GM19438 (cell line): ENCODE results near the gene C1QTNF8.

Source experiments
- ATAC-seq: cut with Tn5 transposase; IDR thresholded peaks from one replicate; pipeline ENCODE4 v1.9.1; 2021; ENCODE audit warnings: low read depth; ENCODE audit not compliant: unreplicated experiment

C1QTNF8 gene

GRCh38 chr16:1066584-1067172 is 29.4 kb downstream of the C1QTNF8 start:
- no peak for ATAC-seq

- no peak for ATAC-seq
Observed at GRCh38 chr16:1065469-1066128, 30.4 kb downstream of the C1QTNF8 start.

- ATAC-seq: no peak
Observed at GRCh38 chr16:1063728-1064127, 32.3 kb downstream of the C1QTNF8 start.

GRCh38 chr16:1062895-1063294 is 33.1 kb downstream of the C1QTNF8 start:
- no peak for ATAC-seq

DNA sequence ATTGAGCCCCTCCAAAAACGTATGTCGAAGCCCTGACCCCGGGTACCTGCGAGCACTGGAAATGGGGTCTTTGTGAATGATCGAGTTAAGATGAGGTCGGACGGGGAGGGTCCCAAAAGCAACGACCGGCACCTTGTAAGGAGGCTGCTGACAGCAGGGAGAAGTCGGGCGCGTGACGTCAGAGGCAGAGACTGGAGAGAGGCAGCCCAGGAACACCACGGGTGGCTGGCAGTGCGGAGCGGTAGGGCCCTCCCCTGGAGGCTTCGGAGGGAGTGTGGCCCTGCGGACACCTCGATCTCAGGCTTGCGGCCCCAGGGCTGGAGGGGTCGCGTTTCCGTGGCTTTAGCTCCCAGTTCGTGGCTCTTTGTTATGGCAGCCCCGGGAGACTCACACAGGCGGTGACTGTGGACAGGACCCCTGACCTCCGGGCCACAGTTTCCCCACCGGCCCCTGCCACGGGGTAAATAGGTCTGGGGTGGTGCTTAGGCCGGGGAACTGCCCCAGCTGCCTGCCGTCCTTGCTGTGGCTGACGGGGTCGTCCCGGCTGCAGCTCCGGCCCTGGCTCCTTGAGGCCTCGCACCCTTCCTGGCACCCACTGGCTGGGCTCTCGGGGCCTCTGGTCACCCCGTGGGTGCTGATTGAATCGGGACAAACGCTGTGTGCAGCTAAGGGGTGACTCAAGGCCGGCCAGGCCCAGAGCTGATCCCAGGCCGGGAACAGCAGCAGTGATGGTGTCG is 34.1 kb downstream of the C1QTNF8 start:
- no peak for ATAC-seq

- no peak for ATAC-seq
Observed at GRCh38 chr16:1060416-1061340, 35.4 kb downstream of the C1QTNF8 start.

GRCh38 chr16:1059310-1059709 is 36.7 kb downstream of the C1QTNF8 start:
- ATAC-seq: no peak

DNA sequence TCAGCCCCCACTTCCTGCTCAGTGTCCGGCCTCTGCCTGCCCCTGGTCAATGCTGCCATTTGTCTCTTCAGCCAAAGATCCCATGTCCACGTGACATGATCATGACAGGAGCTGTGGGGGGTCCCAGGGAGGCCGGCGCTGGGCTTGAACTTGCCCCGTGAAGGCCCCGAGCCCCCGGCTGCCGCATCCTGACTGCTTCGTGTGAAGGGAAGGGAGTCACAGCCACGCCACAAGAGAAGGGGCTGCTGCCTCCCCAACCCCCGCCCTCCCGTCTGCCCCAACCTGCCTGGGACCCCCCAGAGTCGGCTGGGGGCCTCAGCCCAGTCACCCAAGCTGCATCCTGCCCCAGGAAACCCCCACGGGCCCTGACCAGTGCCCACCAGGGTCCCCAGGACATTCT is 37.8 kb downstream of the C1QTNF8 start:
- ATAC-seq: no peak

- no peak for ATAC-seq
Observed at GRCh38 chr16:1057252-1057932, 38.7 kb downstream of the C1QTNF8 start.

DNA sequence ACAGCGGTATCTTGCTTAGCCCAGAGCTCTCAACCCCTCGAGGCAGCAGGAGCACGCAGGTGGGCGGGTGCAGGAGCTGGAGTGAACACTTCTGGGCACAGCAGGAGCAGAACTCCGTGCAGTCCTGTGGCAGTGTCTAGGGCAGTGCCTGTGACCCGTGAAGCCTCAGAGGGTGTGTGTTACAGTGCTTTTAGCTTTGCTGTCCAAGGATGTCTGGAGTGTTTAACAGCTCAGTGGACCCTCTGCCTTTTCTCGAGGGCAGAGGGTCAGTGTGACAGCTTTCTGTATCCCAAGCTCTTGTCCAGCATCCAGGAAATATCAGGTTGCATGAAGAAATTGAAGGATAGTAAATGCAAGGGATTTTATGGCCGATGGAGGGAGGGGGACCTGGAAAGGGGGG is 39.8 kb downstream of the C1QTNF8 start:
- no peak for ATAC-seq

DNA sequence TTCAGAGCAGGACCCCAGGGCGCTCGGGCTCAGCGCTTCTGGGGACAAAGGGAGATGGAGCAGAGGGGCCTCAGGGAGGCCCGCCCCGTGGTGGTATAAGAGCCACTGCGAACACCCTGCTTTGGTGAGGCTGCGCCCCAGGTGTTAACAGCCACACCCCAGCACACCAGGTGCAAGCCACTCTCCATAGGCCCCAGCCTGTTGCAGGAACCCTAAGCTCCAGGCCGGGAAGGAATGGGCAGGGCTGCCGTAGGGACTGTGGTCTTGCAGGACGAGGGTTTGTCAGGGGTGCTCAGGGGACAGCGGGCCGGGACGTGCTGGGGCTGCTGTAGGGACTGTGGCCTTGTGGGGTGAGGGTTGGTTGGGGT is 40.5 kb downstream of the C1QTNF8 start:
- ATAC-seq: no peak

DNA sequence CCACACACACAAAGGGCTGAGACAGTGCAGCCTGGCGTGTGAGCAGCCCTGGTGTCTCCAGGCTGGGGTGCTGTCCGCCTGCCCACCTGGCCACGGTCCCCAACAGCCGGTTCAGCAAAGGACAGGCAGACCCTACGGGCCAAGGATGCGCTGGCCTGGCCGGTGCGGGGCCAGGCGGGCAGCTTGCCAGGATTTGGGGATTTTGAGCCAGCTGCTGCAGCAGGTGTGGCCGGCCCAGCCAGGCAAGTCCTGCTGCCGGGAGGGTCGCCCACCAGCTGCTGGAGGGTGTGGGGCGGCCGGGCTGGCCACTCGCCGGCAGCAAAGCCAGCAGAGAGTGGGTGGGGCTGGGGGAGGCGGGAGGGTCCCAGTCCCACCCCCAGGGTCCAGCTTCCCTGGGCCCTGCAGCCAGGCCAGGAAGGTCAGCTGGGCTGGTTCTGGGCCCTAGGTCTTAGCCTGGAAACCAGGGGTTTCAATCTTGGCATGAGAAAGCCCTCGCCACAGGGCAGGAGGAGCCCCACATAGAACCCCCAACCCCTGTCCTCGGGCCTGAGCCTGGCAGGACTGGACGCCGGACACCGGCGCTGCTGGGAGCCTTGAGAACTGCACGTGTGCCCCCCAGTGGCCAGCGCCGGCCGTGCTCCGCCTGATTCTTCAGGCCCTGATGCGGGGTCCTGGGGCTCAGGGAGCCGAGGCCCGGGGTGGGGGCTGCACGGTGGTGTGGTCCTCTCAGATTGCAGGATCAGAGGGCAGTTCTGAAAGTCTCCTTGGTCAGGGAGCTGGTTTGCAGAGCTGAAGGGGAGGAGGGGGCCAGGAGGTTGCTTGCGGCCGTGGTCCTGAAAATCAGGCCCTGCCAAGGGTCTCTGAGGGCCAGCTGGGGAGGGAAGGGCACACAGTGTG is 41.1 kb downstream of the C1QTNF8 start:
- no peak for ATAC-seq

DNA sequence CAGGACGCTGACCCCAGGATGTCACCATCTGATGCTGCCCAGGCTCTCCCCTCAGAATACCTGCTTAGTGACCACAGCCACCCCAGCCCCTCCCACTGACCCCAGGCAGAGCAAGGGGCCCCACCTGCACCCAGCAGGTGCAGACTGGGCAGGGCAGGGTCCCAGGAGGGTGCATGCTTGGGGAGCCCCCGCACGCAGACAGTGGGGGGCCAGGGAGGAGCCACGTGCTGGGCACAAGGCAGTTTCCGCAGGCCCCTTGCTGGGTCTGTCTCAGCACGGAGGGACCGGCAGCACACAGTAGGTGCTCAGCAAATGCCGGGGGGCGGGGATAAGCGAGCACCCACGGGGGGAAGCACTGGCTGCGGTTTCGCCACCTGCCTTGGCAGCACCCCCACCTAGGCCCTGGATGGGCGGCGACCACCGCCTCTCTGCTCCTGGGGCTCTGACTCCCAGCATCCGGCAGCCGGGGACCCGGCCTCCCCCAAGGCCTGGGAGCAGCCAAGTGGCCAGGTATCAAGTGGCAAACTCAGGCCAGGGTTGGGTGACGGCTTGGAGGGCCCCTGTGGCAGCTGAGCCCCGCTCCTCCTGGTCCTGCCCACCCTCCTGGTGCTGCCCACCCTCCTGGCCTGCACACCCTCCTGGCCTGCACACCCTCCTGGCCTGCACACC is 42.2 kb downstream of the C1QTNF8 start:
- ATAC-seq: no peak

- no peak for ATAC-seq
Observed at GRCh38 chr16:1053121-1053521, 42.9 kb downstream of the C1QTNF8 start.

DNA sequence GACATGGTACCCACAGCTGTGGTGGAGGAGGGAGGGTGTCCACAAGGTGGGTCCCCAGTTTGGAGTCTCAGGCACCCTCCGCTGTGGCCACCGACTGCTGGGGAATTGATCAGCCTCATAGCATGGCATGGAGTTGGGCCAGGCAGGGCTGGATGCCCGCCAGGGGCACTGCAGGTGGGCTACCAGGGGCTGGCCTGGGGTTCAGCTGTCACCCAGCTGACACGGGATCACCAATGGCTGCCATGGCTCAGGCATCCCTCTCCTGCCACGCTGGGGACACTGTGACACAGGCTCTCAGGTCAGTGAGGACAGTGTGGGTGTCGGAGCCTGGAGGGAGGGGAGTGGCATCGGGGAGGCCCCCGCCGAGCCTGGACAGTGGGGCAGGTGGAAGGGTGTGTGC is 43.3 kb downstream of the C1QTNF8 start:
- no peak for ATAC-seq

GRCh38 chr16:1051446-1051845 is 44.6 kb downstream of the C1QTNF8 start:
- no peak for ATAC-seq

GRCh38 chr16:1050921-1051320 is 45.1 kb downstream of the C1QTNF8 start:
- ATAC-seq: no peak

DNA sequence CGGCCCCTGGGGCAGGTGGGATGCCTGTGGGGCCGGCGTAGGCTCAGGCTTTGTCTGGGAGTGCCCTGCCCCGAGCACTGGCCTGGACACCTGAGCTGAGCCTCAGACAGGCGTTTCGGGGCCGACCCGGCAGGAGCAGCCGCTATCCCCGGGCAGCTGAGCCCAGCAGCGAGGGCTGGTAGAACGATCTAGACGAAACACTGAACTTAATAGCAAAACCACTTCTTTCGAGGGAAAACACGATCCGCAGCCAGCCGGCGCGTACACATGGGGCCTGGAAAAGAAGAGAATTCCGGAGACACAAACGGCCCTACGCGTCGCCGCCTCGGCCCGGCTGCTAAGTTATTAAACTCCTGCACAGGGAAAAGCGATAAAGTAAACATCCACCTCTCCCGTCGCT is 45.5 kb downstream of the C1QTNF8 start:
- ATAC-seq: no peak

DNA sequence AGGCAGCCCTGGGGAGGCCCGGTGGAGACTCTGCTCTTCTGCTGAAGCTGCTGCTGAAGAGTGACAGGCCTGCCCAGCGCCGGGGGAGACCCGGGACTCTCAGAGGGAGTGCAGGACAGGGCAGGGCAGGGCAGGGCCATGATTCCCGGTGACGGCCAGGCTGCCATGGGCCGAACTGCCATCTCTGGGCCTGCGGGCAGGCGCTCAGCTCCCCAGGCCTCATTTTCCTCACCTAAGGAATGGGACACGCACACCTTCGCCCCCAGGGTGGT is 46.1 kb downstream of the C1QTNF8 start:
- no peak for ATAC-seq
